ENCODE measurements around the gene KCNF1.
"Not testable (repeated sequence)": the region's sequence is repeated elsewhere in the genome, so short reads cannot be mapped to it uniquely, and the experiment has no call there.

The KCNF1 gene

DNA sequence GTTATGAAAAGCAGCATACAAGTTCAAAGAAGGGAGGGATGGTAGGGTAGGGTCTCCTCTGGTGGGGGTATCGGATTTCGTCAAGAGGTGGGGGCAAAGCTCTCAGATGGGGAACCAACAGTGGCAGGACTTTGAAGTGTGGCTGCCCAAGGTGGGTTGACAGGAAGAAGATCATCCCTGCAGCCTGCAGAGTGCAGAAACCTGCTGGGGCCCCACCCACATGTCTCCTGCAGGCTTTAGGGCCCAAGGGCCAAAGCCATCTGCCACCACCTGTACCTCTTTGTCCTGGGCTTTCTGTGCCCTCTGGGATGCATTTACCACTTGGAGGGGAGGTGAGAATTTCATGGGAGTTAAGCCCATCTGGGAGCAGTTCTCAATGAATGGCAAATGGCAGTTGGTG is 42.7 kb downstream of the KCNF1 start:
- TF ChIP-seq, protein P1, sequence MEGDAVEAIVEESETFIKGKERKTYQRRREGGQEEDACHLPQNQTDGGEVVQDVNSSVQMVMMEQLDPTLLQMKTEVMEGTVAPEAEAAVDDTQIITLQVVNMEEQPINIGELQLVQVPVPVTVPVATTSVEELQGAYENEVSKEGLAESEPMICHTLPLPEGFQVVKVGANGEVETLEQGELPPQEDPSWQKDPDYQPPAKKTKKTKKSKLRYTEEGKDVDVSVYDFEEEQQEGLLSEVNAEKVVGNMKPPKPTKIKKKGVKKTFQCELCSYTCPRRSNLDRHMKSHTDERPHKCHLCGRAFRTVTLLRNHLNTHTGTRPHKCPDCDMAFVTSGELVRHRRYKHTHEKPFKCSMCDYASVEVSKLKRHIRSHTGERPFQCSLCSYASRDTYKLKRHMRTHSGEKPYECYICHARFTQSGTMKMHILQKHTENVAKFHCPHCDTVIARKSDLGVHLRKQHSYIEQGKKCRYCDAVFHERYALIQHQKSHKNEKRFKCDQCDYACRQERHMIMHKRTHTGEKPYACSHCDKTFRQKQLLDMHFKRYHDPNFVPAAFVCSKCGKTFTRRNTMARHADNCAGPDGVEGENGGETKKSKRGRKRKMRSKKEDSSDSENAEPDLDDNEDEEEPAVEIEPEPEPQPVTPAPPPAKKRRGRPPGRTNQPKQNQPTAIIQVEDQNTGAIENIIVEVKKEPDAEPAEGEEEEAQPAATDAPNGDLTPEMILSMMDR (IDR thresholded peaks at IDR 0.05; ENCODE audit: insufficient read depth, low read depth, low read length, missing control alignments): no peak
- no peak for DNase-seq (ENCODE audit: low read depth)
- no peak overlapping the region for H3K4me3 ChIP-seq (ENCODE audit: low read length)

DNA sequence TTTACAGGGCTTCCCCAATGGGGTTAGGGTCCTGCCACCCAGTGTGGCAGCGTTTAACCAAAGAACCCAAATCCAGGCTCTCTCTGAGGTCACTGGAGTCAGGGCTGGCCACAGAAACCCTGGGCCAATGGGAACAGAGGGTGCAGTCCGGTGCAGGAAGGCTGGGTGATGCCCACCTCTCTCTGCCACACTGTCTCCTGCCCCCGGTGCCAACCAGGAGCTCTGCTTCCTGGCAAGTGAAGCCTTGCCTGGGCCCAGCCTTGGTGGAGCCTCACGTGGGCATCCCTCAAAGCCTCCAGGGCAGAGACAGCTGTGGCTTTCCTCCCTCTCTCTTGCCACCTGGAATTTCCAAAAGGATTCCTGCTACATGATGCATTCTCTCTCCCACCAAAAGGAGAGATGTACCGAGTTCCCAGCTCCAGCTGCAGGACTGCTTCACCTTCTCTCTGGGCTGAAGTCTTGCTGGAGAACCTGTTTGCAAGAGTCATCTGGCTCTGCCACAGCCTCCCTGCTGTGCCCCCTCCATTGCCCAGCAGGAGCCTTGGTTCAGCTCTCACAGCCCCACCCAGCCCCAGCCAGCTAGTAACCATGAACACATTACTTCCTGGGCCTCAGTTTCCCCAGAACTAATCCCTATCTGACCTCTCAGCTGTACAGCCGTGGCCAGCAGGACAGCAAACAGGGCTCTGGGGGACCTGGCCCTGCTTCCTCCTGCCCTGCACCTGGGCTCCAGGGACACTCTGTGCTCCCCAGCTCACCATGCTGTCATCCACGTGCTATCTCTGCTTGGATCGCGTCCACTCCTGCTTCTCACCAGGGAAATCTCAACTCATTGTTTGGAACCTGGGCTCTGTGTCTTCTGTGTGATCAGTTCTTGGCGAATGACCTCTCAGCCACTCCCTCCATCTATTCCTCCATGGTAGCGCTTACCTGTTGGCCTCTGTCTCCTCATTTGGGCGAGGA is 43.4 kb downstream of the KCNF1 start:
- no peak overlapping the region for H3K4me3 ChIP-seq (ENCODE audit: low read length)
- TF ChIP-seq, protein P1 (IDR thresholded peaks at IDR 0.05; ENCODE audit: insufficient read depth, low read depth, low read length, missing control alignments): no peak
- peak; percentile 62 for DNase-seq (ENCODE audit: low read depth)

DNA sequence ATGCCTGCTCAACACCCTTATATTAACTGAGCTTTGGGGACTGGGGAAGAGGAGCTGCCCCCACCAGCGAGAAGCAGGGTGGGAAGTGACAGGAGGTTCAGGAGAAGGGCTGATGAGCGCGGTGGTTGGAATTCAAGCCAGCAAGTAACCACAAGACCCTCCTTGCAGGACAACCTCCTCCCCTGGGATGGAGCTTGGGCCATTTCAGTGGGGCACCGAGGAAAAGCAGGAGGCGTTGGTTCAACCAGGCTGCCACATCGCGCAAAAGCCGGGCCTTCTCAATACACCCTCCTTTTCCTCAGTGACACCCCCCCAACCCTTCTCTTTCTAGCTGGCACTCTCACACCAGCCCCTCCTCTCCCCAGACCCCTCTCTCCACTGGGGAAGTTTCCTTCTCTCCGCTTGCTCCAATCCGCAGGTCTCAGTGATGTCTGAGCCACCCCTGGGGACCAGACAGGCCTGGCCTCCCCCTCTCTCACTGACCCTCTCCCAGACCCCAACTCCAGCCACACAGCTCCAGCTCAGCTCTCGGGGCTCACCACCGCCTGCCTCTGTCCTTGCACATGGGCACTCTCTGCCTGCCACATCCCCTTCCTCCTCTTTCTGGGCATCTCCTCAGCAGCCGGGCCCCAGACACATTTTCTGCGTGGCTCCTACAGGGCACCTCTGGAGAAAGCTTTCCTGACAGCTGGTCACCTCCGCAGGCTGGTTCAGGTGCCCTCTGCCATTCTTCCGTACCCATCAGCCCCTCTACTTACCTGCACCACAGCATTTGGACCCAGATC is 44.5 kb downstream of the KCNF1 start:
- H3K4me3 ChIP-seq (ENCODE audit: low read length): no peak overlapping the region
- DNase-seq (ENCODE audit: low read depth): no peak
- TF ChIP-seq, protein P1 (IDR thresholded peaks at IDR 0.05; ENCODE audit: insufficient read depth, low read depth, low read length, missing control alignments): no peak

DNA sequence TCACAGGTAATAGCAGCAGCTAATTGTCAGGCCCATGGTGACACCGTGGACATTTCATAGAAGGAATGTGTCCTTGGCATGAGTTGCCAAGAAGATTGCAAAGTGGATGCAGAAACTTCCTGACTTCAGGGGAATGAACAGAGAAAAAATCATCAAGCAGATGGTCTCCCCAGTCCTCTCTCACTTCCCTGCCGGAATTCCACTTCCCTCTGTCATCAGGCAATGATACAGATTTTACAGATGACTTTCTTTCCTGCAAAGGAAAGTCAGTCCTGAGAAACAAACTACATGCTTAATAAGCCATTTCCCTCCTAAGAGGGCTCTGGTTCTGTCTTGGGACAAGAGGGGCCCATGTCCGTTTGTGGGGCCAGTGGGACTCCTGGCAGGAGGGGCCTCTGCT is 45.7 kb downstream of the KCNF1 start:
- no peak overlapping the region for H3K4me3 ChIP-seq (ENCODE audit: low read length)
- DNase-seq (ENCODE audit: low read depth): no peak
- TF ChIP-seq, protein P1 (IDR thresholded peaks at IDR 0.05; ENCODE audit: insufficient read depth, low read depth, low read length, missing control alignments): no peak

DNA sequence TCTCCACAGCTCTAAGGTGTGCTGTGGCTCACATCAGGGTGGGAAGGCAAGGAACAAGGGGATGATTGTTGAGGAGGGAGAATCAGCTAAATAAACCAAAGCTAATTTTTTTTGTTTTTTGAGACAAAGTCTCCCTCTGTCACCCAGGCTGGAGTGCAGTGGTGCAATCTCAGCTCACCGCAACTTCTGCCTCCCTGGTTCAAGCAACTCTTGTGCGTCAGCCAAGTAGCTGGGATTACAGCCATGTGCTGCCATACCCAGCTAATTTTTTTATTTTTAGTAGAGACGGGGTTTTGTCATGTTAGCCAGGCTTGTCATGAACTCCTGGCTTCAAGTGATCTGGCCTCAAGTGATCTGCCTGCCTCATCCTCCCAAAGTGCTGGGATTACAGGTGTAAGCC is 46.7 kb downstream of the KCNF1 start:
- not testable (repeated sequence) for H3K4me3 ChIP-seq (ENCODE audit: low read length)
- DNase-seq (ENCODE audit: low read depth): peak; percentile 6

DNA sequence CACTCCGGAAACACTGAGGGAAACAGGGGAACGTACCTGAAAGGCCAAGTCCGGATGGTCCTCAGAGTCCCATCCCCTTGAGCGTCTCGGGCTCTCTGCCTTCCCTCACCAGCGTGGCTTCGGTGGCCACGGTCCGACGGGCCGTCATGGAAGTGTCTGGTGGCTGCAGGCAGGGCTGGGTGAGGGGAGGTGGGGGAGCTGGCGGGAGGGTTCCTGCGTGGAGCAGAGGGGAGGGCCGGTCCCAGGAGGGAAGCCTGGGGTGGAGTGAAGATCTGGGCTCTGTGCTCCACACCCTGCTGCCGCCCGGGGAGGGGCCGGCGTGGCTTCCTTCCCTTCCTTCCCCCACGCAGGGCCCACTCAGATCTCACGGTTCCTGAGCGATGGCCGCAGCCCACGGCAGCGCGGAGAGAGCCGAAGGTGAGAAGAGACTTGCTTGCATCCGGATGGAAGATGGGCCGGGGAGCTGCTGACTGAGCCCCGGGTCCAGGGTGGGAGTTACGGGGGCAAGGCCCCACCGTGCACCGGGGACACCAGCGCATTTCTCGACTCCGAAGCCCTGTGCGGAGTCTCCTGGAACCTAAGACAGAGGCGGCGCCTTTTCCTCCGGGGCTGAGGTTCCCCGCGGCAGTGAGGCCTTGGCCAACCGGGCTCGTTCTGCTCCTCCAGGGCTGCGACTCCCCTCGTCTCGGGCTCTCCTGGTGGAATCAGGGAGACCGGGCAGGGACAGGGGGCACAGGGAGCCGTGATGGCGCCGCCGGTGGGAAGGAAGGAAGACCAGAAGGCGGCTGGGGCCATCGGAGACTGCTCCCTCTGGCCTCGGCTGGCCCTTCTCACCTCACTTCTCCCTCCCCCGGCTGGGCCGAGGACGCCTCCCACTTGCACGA is 49.1 kb downstream of the KCNF1 start:
- no peak overlapping the region for H3K4me3 ChIP-seq (ENCODE audit: low read length)
- TF ChIP-seq, protein P1 (IDR thresholded peaks at IDR 0.05; ENCODE audit: insufficient read depth, low read depth, low read length, missing control alignments): no peak
- no peak for DNase-seq (ENCODE audit: low read depth)

Measured in epithelial cell of esophagus (primary cell).